Naive thymus-derived CD8-positive, alpha-beta T cell (primary cell): Measurements from ENCODE around the gene DNALI1. TPM values are rescaled to one million over a fixed set of nuclear protein-coding genes. Genes with fewer than 3 reads are reported as not detected.
"Not testable (repeated sequence)": the region's sequence is repeated elsewhere in the genome, so short reads cannot be mapped to it uniquely, and the experiment has no call there.

ENCODE experiments used
- ATAC-seq, 2 donors: fragments of 150-1000 bp; cut with Tn5 transposase in 1 of 2; sonication (Bioruptor Pico), chemical (Tn5 transposase) in 1 of 2; 1 replicate in 1 of 2; 2 replicates in 1 of 2; pipeline ENCODE4 v1.10.0; 2021; ENCODE audit warnings: mild to moderate bottlenecking in 2 of 2, moderate library complexity in 2 of 2
- POLR2A ChIA-PET: fragments of 350-600 bp; sonication (Branson Sonifier 250); formaldehyde crosslinking; loops from one replicate; lab custom pipeline; 2021; ENCODE audit warnings: antibody characterized with exemption; lab: Charles Lee
- DNase-seq, 10 donors: peaks; one replicate each; pipeline versions ENCODE4 v3.0.0 to v3.0.0-alpha.2; 2020 to 2022
- H3K27ac Mint-ChIP-seq, 10 donors: one replicate each; pipeline ENCODE4 v1.8.0; 2020 to 2022; ENCODE audit warnings: mild to moderate bottlenecking in 10 of 10, mixed read lengths in 10 of 10, moderate library complexity in 4 of 10, inconsistent platforms in 1 of 10
- H3K27me3 Mint-ChIP-seq, 5 donors: one replicate each; pipeline ENCODE4 v1.8.0; 2021 to 2022; ENCODE audit warnings: mixed read lengths in 5 of 5
- H3K36me3 Mint-ChIP-seq, 3 donors: one replicate each; pipeline ENCODE4 v1.8.0; 2020 to 2022; ENCODE audit warnings: mixed read lengths in 3 of 3, mild to moderate bottlenecking in 2 of 3, inconsistent platforms in 1 of 3
- H3K4me1 Mint-ChIP-seq, 4 donors: one replicate each; pipeline ENCODE4 v1.8.0; 2021 to 2022; ENCODE audit warnings: mixed read lengths in 4 of 4
- H3K4me3 Mint-ChIP-seq, 10 donors: one replicate each; pipeline ENCODE4 v1.8.0; 2020 to 2022; ENCODE audit warnings: mild to moderate bottlenecking in 10 of 10, mixed read lengths in 10 of 10, moderate library complexity in 6 of 10, inconsistent platforms in 1 of 10
- H3K9me3 Mint-ChIP-seq, 9 donors: one replicate each; pipeline ENCODE4 v1.8.0; 2020 to 2022; ENCODE audit warnings: mixed read lengths in 9 of 9, mild to moderate bottlenecking in 3 of 9, inconsistent platforms in 1 of 9, moderate library complexity in 1 of 9
- polyA plus RNA-seq, 3 donors: library from polyadenylated mRNA; unstranded; fragments of 300-500 nt; fragmentation: Illumina TruSeq; gene quantifications; one replicate each; pipeline ENCODE4 v1.2.3, GENCODE V29; 2021
- total RNA-seq, 8 experiments: library from RNA in 2 of 8; stranded (reverse) in 2 of 8; gene quantifications; one replicate each; pipeline ENCODE4 v1.2.3 and lab custom pipeline; 2021 to 2026

The DNALI1 gene
- total RNA-seq = under 1 TPM; 0.49 to 0.60 TPM
- polyA plus RNA-seq = not detected
- 0 to 0.35 (median 0.07) reads per million in 6 experiments for total RNA-seq (lab: John Stamatoyannopoulos, UW)

DNA sequence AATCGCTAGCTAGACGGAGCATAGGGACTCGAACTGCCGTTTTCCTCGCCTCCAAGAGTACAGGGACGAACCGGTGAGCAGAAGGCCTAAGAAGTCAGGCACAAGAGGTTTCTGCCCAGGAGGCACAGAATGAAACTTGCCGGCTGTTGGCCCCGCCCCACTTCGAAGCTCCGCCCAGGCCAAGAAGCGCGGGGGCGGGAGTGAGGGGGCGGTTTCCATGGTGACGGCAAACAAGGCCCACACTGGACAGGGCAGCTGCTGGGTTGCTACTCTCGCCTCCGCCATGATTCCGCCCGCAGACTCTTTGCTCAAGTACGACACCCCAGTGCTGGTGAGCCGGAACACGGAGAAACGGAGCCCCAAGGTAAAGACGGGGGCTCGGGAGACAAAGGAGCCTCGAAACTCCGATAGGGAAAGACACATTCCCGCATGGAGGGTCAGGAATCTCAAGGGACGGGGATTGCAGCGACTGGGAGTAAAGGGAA lies at the start of gene DNALI1:
TSS of gene DNALI1 (plus strand) at position 229 of the 485 bp plus-strand sequence. CDS start at position 284, 55 bp downstream.
- Mint-ChIP-seq H3K27ac (peak within 1 kb of the TSS in 1 of 10 donors; percentile 44), H3K36me3 (peaks cover 0 to 16% (median 0%) of the 10 kb centered on the region in 3 donors), H3K4me3 (peak within 1 kb of the TSS in 1 of 10 donors; percentile 32), H3K4me1 (peaks cover 18 to 26% (median 26%) of the 10 kb centered on the region in 4 donors), H3K9me3 (no peaks in the 10 kb centered on the region), H3K27me3 (peaks cover 0 to 10% (median 5%) of the 10 kb centered on the region in 5 donors)
- ATAC-seq = no peak
- POLR2A ChIA-PET = interaction anchor here (0.6 kb wide), 1 partner anchor 123 kb away, joined by 6 read pairs; no protein-coding TSS in a partner anchor
- DNase-seq = peak in 2 of 10 donors; percentile 8 to 13

GRCh38 chr1:37509181-37509580 lies 47.6 kb upstream of the DNALI1 start:
- peaks cover 0 to 75% (median 12%) of the 10 kb centered on the region in 3 donors for H3K36me3 Mint-ChIP-seq
- DNase-seq (no peak), ATAC-seq (no peak)
- POLR2A ChIA-PET = interaction anchor here (0.9 to 1.3 kb wide), 3 partner anchors 13 to 181 kb away, joined by 3 read pairs; a partner anchor contains a TSS
- no peaks in the 10 kb centered on the region for H3K9me3 Mint-ChIP-seq
- peak overlapping the region in 2 of 10 donors; percentile 28 to 54 for H3K27ac Mint-ChIP-seq
- H3K4me3 Mint-ChIP-seq = no peak overlapping the region
- H3K27me3 Mint-ChIP-seq = no peaks in the 10 kb centered on the region
- H3K4me1 Mint-ChIP-seq = peaks cover 17 to 47% (median 41%) of the 10 kb centered on the region in 4 donors

GRCh38 chr1:37513795-37514349 lies 42.9 kb upstream of the DNALI1 start:
- peaks cover 0 to 36% (median 0%) of the 10 kb centered on the region in 3 donors for H3K36me3 Mint-ChIP-seq
- ATAC-seq (peak; percentile 3 to 12), DNase-seq (peak; percentile 13 to 70 (median 30))
- H3K4me3 Mint-ChIP-seq = peak overlapping the region; percentile 89 to 99 (median 97)
- peak overlapping the region; percentile 84 to 98 (median 96) for H3K27ac Mint-ChIP-seq
- H3K9me3 Mint-ChIP-seq = peaks cover 0 to 2% (median 0%) of the 10 kb centered on the region in 9 donors
- peaks cover 23 to 51% (median 48%) of the 10 kb centered on the region in 4 donors for H3K4me1 Mint-ChIP-seq
- H3K27me3 Mint-ChIP-seq = no peaks in the 10 kb centered on the region
- POLR2A ChIA-PET = interaction anchor here (0.6 to 5.5 kb wide), 17 partner anchors 8 to 178 kb away, joined by 3 to 133 read pairs (median 5); partner anchors contain the start of genes CDCA8, SNIP1 and ZC3H12A

DNA sequence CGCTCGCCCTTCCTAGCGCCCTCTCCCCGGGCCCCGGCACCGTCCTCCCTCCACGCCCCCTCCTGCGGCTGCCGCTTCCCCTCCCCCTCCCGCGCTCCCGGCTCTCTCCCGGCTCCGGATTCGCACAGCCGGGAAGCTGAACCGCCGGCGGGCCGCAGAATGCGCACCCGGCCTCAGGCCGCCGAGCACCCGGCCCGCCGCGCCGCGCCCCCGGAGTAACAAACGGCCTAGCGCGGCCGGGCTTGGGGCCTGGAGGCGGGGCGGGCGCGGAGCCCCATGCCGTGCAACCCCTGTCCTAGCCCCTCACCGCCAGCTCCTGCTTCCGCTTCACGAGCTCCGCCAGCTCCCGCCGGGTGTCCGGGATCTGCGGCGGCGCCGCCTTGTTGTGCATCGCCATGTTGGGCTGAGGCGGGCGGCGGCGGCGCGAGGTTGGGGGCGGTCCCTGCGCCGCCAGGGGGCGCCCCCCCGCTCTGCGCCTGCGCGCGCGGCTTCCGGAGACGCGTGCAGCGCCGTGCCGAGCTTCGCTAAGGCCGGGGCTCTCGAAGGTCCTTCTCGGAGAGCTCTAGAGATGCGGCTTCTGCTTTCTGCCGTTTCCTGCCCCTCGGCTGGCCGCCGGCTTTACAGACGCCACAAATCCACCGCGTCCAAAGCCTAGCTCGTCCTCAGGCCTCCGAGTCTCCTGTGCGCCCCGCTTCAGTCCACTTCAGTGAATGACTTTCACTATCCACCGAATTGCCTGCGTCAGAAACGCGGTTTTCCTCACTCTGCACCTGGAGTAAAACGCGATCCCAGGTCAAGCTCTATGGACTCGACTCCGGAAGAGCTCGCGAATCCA lies 42.2 kb upstream of the DNALI1 start, which contains the start of gene MEAF6:
TSS of gene MEAF6 (minus strand) at position 417 of the 835 bp plus-strand sequence. CDS start at position 397, 20 bp downstream.
- H3K9me3 Mint-ChIP-seq = peaks cover 0 to 3% (median 0%) of the 10 kb centered on the region in 9 donors
- peaks cover 0 to 29% (median 0%) of the 10 kb centered on the region in 3 donors for H3K36me3 Mint-ChIP-seq
- peaks cover 30 to 51% (median 49%) of the 10 kb centered on the region in 4 donors for H3K4me1 Mint-ChIP-seq
- POLR2A ChIA-PET = interaction anchor here (0.6 to 5.5 kb wide), 22 partner anchors 9 to 412 kb away, joined by 3 to 133 read pairs (median 4); partner anchors contain the start of genes CDCA8, GNL2, SNIP1 and ZC3H12A
- ATAC-seq (peak; percentile 90 to 91), DNase-seq (peak; percentile 70 to 94 (median 86))
- H3K27me3 Mint-ChIP-seq = no peaks in the 10 kb centered on the region
- peak within 1 kb of the TSS; percentile 89 to 99 (median 98) for H3K4me3 Mint-ChIP-seq
- H3K27ac Mint-ChIP-seq = peak within 1 kb of the TSS; percentile 98 to 100 (median 99)

DNA sequence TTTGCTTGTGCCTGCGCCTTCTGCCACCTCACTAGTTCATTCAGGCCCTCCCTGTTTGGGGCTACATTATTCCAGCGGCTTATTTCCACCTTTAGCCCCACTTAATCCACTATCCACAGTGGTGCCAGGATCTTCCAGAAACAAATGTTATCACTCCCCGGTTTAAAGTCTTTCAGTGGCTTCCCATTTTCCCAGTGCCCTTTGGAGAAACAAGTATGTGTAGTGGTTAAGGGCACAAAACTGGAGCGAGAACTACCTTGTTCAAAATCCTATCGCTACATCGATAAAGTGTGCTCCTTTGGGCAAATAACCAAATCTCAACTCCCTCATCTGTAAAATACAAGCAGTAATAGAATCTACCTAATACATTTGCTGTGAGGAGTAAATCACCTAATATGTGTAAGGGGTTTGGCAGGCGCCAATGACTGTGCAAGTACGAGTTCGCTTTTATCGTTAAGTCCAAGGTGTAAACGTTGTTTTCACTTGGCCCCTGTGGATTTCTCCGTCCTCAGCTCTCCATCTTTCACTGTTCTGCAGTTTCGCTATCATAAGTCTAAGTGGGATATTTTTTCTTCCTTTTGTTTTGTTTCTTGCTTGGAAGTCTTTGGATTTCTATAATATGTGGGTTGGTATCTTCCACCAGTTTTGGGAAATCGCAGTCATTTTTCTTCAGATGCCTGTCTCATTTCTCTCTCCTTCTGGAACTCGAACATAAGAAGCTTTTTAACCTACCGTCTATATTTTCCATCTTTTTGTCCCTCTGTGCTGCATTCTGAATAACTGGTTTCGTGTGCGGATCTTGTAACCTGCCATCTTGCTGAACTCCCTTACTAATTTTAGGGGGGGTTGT lies 41.3 kb upstream of the DNALI1 start:
- Mint-ChIP-seq H3K27ac (peak overlapping the region; percentile 98 to 100 (median 99)), H3K36me3 (peaks cover 0 to 24% (median 0%) of the 10 kb centered on the region in 3 donors), H3K4me1 (peaks cover 37 to 56% (median 54%) of the 10 kb centered on the region in 4 donors), H3K4me3 (peak overlapping the region; percentile 89 to 99 (median 96)), H3K9me3 (peaks cover 0 to 9% (median 0%) of the 10 kb centered on the region in 9 donors), H3K27me3 (no peaks in the 10 kb centered on the region)
- ATAC-seq = no peak
- peak in 1 of 10 donors; percentile 3 for DNase-seq
- POLR2A ChIA-PET = interaction anchor here (0.8 to 5.5 kb wide), 17 partner anchors 9 to 411 kb away, joined by 3 to 133 read pairs (median 4); partner anchors contain the start of genes CDCA8, GNL2, SNIP1 and ZC3H12A

- peaks cover 0 to 15% (median 0%) of the 10 kb centered on the region in 9 donors for H3K9me3 Mint-ChIP-seq
- peaks cover under 1 to 9% (median 3%) of the 10 kb centered on the region in 3 donors for H3K36me3 Mint-ChIP-seq
- POLR2A ChIA-PET = interaction anchor here (0.6 to 1.3 kb wide), 3 partner anchors 31 to 1297 kb away, joined by 3 to 5 read pairs (median 4); no protein-coding TSS in a partner anchor
- H3K27ac Mint-ChIP-seq = peak overlapping the region in 5 of 10 donors; percentile 27 to 73 (median 33)
- no peaks in the 10 kb centered on the region for H3K27me3 Mint-ChIP-seq
- DNase-seq = no peak
- no peak for ATAC-seq
- H3K4me1 Mint-ChIP-seq = peaks cover 31 to 46% (median 42%) of the 10 kb centered on the region in 4 donors
- peak overlapping the region in 4 of 10 donors; percentile 7 to 42 (median 20) for H3K4me3 Mint-ChIP-seq
These were observed 39.2 kb upstream of the DNALI1 start for GRCh38 chr1:37517569-37517968.

DNA sequence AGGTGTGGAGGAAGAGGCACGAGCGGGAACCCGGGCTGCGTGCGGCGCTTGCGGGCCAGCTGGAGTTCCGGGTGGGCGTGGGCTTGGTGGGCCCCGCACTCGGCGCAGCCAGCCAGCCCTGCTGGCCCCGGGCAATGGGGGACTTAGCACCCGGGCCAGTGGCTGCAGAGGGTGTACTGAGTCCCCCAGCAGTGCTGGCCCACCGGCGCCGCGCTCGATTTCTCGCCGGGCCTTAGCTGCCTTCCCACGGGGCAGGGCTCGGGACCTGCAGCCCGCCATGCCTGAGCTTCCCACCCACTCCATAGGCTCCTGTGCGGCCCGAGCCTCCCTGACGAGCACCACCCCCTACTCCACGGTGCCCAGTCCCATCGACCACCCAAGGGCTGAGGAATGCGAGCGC lies 38.5 kb upstream of the DNALI1 start:
- POLR2A ChIA-PET = interaction anchor here (0.6 to 3.1 kb wide), 6 partner anchors 32 to 1298 kb away, joined by 4 to 19 read pairs (median 6); partner anchors contain the start of gene SNIP1
- Mint-ChIP-seq H3K4me1 (peaks cover 31 to 47% (median 35%) of the 10 kb centered on the region in 4 donors), H3K27ac (peak overlapping the region in 3 of 10 donors; percentile 34 to 94 (median 92)), H3K4me3 (peak overlapping the region in 4 of 10 donors; percentile 85 to 99 (median 96)), H3K9me3 (peaks cover 0 to 22% (median 4%) of the 10 kb centered on the region in 9 donors)
- H3K36me3 Mint-ChIP-seq, DNase-seq, ATAC-seq, H3K27me3 Mint-ChIP-seq: not testable (repeated sequence)

- ATAC-seq (peak in 1 of 2 donors; percentile 7), DNase-seq (peak; percentile 40 to 84 (median 70))
- Mint-ChIP-seq H3K4me1 (peaks cover 27 to 42% (median 29%) of the 10 kb centered on the region in 4 donors), H3K27ac (peak overlapping the region; percentile 85 to 97 (median 94)), H3K4me3 (peak overlapping the region; percentile 85 to 99 (median 96)), H3K36me3 (peaks cover 4 to 10% (median 8%) of the 10 kb centered on the region in 3 donors), H3K9me3 (peaks cover 0 to 23% (median 4%) of the 10 kb centered on the region in 9 donors)
- POLR2A ChIA-PET = interaction anchor here (1.9 to 3.1 kb wide), 4 partner anchors 35 to 172 kb away, joined by 6 to 19 read pairs (median 9); partner anchors contain the start of gene SNIP1
- H3K27me3 Mint-ChIP-seq = not testable (repeated sequence)
These were observed 37.8 kb upstream of the DNALI1 start for GRCh38 chr1:37518929-37519328.

GRCh38 chr1:37519613-37520012 lies 37.1 kb upstream of the DNALI1 start:
- POLR2A ChIA-PET = interaction anchor here (1.9 to 3.1 kb wide), 4 partner anchors 34 to 171 kb away, joined by 6 to 19 read pairs (median 9); partner anchors contain the start of gene SNIP1

GRCh38 chr1:37529888-37530287 lies 26.9 kb upstream of the DNALI1 start:
- DNase-seq, H3K27ac Mint-ChIP-seq, ATAC-seq, H3K9me3 Mint-ChIP-seq, H3K27me3 Mint-ChIP-seq, H3K4me3 Mint-ChIP-seq, POLR2A ChIA-PET: not testable (repeated sequence)
- peaks cover 0 to 14% (median 2%) of the 10 kb centered on the region in 3 donors for H3K36me3 Mint-ChIP-seq
- H3K4me1 Mint-ChIP-seq = peaks cover 0 to 10% (median 5%) of the 10 kb centered on the region in 4 donors

More at GRCh38 chr1:37519613-37520012, 37.1 kb upstream of the DNALI1 start:
- H3K4me1 Mint-ChIP-seq = peaks cover 25 to 42% (median 28%) of the 10 kb centered on the region in 4 donors
- ATAC-seq (peak; percentile 27 to 70), DNase-seq (peak in 7 of 10 donors; percentile 9 to 39 (median 34))
- peak overlapping the region; percentile 85 to 99 (median 96) for H3K4me3 Mint-ChIP-seq
- H3K27me3 Mint-ChIP-seq = no peaks in the 10 kb centered on the region
- H3K9me3 Mint-ChIP-seq = peaks cover 0 to 23% (median 4%) of the 10 kb centered on the region in 9 donors
- H3K27ac Mint-ChIP-seq = peak overlapping the region; percentile 85 to 97 (median 94)
- peaks cover 4 to 10% (median 8%) of the 10 kb centered on the region in 3 donors for H3K36me3 Mint-ChIP-seq
